ENCODE measurements around the gene ATP6V1G3.

DNA sequence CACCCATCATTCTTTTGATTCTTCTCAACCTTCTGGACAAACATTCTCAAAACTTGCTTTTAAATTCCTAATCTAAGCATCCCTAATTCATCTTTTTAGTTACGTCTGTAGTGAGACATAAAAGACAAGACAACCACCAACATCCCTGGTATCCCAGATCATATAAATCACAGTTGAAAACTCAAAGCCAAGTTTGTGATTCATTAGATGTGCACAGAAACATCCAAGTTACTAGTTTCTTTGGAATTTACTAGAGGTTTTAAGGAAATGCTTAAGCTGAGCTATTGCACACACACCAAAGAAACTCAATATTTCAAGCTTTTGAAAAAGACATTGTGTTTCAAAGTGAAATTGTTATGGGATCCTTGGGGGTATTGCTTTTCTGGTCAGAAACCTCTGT, 47.6 kb downstream of the ATP6V1G3 start:
- TF ChIP-seq, protein P1, sequence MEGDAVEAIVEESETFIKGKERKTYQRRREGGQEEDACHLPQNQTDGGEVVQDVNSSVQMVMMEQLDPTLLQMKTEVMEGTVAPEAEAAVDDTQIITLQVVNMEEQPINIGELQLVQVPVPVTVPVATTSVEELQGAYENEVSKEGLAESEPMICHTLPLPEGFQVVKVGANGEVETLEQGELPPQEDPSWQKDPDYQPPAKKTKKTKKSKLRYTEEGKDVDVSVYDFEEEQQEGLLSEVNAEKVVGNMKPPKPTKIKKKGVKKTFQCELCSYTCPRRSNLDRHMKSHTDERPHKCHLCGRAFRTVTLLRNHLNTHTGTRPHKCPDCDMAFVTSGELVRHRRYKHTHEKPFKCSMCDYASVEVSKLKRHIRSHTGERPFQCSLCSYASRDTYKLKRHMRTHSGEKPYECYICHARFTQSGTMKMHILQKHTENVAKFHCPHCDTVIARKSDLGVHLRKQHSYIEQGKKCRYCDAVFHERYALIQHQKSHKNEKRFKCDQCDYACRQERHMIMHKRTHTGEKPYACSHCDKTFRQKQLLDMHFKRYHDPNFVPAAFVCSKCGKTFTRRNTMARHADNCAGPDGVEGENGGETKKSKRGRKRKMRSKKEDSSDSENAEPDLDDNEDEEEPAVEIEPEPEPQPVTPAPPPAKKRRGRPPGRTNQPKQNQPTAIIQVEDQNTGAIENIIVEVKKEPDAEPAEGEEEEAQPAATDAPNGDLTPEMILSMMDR (IDR thresholded peaks at IDR 0.05): no peak
- TF ChIP-seq EZH2 (IDR thresholded peaks at IDR 0.05; ENCODE audit: borderline replicate concordance, insufficient read depth, low read depth, low read length, poor library complexity, severe bottlenecking): no peak

All from B cell (primary cell).